Measurements from ENCODE around the gene PLA2G15. TPM values are rescaled to one million over a fixed set of nuclear protein-coding genes. Genes with fewer than 3 reads are reported as not detected.

Gene PLA2G15
- total and polyA plus RNA-seq, 2 of the 13 experiments (the other 11 are each of a cell fraction or from before 2014, with no cell fraction given) = 14.4 to 23.7 TPM

DNA sequence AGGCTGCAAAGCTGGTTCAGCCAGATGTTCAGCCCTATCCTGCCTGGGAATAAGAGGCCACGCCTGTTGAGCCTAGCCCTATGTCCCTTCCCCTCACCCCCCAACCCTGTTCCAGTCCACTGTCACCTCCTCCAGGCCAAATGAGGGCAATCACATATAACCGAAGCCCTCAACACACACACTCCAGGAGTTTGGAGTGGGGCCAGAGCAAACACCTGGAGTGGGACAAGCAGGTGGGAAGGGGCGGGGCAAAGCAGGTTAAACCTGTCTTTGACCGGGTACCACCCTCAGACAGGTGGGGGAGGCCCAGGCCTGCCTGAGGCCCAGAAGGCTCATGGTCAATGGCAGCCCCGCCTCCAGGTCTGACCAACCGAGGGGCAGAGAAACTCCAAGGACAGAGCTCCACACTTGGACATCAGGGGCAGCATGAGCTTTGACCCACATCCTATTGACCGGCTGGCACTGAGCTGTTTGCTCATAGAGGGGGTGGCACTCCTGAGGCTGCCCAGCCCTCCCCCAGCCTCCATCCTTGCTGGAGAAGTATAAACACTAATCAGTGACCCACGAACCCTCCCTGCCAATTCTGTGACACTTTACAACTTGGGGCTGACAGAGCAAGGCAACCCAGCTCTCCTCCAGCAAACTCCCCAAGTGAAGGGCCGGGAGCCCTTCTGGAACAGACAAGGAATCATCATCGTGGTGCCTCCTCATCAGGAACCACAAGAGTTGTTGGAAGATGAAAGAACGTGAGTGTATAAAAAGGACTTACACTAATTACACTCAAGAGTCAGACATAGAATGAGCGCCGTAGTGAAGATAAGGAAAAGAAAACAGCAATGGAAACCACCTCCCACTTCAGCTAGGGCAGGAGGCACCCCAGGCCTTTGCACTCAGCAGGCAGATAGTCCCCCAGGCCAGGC lies 10.7 kb upstream of the PLA2G15 start (continued):
- TF ChIP-seq HNRNPL (IDR thresholded peaks at IDR 0.05; ENCODE audit: low read depth, low read length) (peak; percentile 96), NCOA5 (CRISPR knock-in tag; IDR thresholded peaks at IDR 0.05) (no peak), ATAD3A (CRISPR knock-in tag; IDR thresholded peaks at IDR 0.05) (no peak), MZF1 (CRISPR knock-in tag; IDR thresholded peaks at IDR 0.05; ENCODE audit: borderline replicate concordance) (no peak), HNF4G (IDR thresholded peaks at IDR 0.05; ENCODE audit: borderline replicate concordance, low read depth, low read length) (peak; percentile 54; the same call in 1 of the 2 replicates), HNF4G (CRISPR knock-in tag; IDR thresholded peaks at IDR 0.05; ENCODE audit: borderline replicate concordance, low read depth) (no peak), ASH2L (IDR thresholded peaks at IDR 0.05; ENCODE audit: insufficient read length, low read depth, low read length) (peak; percentile 57), KAT8 (CRISPR knock-in tag; IDR thresholded peaks at IDR 0.05) (peak; percentile 65; the same call in 1 of the 2 replicates), JDP2 (CRISPR knock-in tag; IDR thresholded peaks at IDR 0.05; ENCODE audit: borderline replicate concordance) (no peak), ZNF124 (CRISPR knock-in tag; IDR thresholded peaks at IDR 0.05) (no peak)
- TF ChIP-seq, protein P1, sequence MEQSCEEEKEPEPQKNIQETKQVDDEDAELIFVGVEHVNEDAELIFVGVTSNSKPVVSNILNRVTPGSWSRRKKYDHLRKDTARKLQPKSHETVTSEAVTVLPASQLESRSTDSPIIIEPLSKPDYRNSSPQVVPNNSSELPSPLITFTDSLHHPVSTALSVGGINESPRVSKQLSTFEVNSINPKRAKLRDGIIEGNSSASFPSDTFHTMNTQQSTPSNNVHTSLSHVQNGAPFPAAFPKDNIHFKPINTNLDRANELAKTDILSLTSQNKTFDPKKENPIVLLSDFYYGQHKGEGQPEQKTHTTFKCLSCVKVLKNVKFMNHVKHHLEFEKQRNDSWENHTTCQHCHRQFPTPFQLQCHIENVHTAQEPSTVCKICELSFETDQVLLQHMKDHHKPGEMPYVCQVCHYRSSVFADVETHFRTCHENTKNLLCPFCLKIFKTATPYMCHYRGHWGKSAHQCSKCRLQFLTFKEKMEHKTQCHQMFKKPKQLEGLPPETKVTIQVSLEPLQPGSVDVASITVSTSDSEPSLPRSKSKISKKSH (CRISPR knock-in tag; IDR thresholded peaks at IDR 0.05; ENCODE audit: borderline replicate concordance) = no peak
- TF ChIP-seq, protein P2, sequence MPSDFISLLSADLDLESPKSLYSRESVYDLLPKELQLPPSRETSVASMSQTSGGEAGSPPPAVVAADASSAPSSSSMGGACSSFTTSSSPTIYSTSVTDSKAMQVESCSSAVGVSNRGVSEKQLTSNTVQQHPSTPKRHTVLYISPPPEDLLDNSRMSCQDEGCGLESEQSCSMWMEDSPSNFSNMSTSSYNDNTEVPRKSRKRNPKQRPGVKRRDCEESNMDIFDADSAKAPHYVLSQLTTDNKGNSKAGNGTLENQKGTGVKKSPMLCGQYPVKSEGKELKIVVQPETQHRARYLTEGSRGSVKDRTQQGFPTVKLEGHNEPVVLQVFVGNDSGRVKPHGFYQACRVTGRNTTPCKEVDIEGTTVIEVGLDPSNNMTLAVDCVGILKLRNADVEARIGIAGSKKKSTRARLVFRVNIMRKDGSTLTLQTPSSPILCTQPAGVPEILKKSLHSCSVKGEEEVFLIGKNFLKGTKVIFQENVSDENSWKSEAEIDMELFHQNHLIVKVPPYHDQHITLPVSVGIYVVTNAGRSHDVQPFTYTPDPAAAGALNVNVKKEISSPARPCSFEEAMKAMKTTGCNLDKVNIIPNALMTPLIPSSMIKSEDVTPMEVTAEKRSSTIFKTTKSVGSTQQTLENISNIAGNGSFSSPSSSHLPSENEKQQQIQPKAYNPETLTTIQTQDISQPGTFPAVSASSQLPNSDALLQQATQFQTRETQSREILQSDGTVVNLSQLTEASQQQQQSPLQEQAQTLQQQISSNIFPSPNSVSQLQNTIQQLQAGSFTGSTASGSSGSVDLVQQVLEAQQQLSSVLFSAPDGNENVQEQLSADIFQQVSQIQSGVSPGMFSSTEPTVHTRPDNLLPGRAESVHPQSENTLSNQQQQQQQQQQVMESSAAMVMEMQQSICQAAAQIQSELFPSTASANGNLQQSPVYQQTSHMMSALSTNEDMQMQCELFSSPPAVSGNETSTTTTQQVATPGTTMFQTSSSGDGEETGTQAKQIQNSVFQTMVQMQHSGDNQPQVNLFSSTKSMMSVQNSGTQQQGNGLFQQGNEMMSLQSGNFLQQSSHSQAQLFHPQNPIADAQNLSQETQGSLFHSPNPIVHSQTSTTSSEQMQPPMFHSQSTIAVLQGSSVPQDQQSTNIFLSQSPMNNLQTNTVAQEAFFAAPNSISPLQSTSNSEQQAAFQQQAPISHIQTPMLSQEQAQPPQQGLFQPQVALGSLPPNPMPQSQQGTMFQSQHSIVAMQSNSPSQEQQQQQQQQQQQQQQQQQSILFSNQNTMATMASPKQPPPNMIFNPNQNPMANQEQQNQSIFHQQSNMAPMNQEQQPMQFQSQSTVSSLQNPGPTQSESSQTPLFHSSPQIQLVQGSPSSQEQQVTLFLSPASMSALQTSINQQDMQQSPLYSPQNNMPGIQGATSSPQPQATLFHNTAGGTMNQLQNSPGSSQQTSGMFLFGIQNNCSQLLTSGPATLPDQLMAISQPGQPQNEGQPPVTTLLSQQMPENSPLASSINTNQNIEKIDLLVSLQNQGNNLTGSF (CRISPR knock-in tag; IDR thresholded peaks at IDR 0.05) = no peak
- TF ChIP-seq, protein P3, sequence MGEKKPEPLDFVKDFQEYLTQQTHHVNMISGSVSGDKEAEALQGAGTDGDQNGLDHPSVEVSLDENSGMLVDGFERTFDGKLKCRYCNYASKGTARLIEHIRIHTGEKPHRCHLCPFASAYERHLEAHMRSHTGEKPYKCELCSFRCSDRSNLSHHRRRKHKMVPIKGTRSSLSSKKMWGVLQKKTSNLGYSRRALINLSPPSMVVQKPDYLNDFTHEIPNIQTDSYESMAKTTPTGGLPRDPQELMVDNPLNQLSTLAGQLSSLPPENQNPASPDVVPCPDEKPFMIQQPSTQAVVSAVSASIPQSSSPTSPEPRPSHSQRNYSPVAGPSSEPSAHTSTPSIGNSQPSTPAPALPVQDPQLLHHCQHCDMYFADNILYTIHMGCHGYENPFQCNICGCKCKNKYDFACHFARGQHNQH (CRISPR knock-in tag; IDR thresholded peaks at IDR 0.05) = peak; percentile 88
- TF ChIP-seq, protein P4, sequence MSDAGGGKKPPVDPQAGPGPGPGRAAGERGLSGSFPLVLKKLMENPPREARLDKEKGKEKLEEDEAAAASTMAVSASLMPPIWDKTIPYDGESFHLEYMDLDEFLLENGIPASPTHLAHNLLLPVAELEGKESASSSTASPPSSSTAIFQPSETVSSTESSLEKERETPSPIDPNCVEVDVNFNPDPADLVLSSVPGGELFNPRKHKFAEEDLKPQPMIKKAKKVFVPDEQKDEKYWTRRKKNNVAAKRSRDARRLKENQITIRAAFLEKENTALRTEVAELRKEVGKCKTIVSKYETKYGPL (CRISPR knock-in tag; IDR thresholded peaks at IDR 0.05) = no peak
- TF ChIP-seq, protein P5, sequence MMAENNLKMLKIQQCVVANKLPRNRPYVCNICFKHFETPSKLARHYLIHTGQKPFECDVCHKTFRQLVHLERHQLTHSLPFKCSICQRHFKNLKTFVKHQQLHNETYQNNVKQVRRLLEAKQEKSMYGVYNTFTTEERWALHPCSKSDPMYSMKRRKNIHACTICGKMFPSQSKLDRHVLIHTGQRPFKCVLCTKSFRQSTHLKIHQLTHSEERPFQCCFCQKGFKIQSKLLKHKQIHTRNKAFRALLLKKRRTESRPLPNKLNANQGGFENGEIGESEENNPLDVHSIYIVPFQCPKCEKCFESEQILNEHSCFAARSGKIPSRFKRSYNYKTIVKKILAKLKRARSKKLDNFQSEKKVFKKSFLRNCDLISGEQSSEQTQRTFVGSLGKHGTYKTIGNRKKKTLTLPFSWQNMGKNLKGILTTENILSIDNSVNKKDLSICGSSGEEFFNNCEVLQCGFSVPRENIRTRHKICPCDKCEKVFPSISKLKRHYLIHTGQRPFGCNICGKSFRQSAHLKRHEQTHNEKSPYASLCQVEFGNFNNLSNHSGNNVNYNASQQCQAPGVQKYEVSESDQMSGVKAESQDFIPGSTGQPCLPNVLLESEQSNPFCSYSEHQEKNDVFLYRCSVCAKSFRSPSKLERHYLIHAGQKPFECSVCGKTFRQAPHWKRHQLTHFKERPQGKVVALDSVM (CRISPR knock-in tag; IDR thresholded peaks at IDR 0.05) = peak; percentile 80
- TF ChIP-seq, protein P6, sequence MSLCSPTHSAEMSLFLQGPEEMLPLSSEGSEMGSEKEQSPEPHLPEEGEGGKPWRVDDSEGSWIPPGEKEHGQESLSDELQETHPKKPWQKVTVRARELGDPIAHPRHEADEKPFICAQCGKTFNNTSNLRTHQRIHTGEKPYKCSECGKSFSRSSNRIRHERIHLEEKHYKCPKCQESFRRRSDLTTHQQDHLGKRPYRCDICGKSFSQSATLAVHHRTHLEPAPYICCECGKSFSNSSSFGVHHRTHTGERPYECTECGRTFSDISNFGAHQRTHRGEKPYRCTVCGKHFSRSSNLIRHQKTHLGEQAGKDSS (CRISPR knock-in tag; IDR thresholded peaks at IDR 0.05; ENCODE audit: borderline replicate concordance, low read depth) = no peak

All from HepG2 (cell line).